SK-N-SH (cell line): ENCODE measurements around the gene CEP112. TPM values are rescaled to one million over a fixed set of nuclear protein-coding genes. Genes with fewer than 3 reads are reported as not detected.

Source experiments
- CTCF ChIA-PET: fragments of 300-600, 350-600 bp; formaldehyde crosslinking; extraction: SDS; loops from one replicate; lab custom pipeline; 2021; lab: Yijun Ruan, JAX
- POLR2A ChIA-PET: fragments of 350-600 bp; sonication (Branson Sonifier 250); formaldehyde crosslinking; extraction: SDS; loops from one replicate; lab custom pipeline; 2020; ENCODE audit warnings: antibody characterized with exemption, inconsistent platforms; lab: Yijun Ruan, JAX
- DNase-seq: peaks from one replicate; pipeline ENCODE4 v3.0.0; 2012
- H2AFZ ChIP-seq: fragments of 200-600 bp; sonication (generic); 2 replicates; pipeline ENCODE4 v1.8.1; 2016; ENCODE audit warnings: antibody characterized with exemption, mild to moderate bottlenecking, low read depth
- H3F3A ChIP-seq: fragments of 200-600 bp; sonication (generic); replicated peaks from 2 replicates; pipeline ENCODE3; 2016; ENCODE audit warnings: antibody characterized with exemption, mild to moderate bottlenecking; ENCODE audit not compliant: insufficient read depth
- H3K27ac ChIP-seq, 2 experiments: fragments of 200-500 bp in 1 of 2; fragments of 200-600 bp in 1 of 2; sonication (Bioruptor generic) in 1 of 2; sonication (generic), shearing (Covaris generic) in 1 of 2; 2 replicates each; pipeline versions ENCODE4 v1.5.1 to v1.6.1; 2014 to 2016; ENCODE audit warnings: low read depth in 2 of 2, inconsistent platforms in 1 of 2, low read length in 1 of 2, mild to moderate bottlenecking in 1 of 2, mixed read lengths in 1 of 2
- H3K27me3 ChIP-seq: fragments of 200-600 bp; sonication (generic), shearing (Covaris generic); 2 replicates; pipeline ENCODE4 v1.6.1; 2016; ENCODE audit warnings: mixed run types; ENCODE audit not compliant: insufficient read depth
- H3K36me3 ChIP-seq, 2 experiments: fragments of 200-500 bp in 1 of 2; fragments of 200-600 bp in 1 of 2; sonication (Bioruptor generic) in 1 of 2; sonication (generic) in 1 of 2; replicated peaks in 1 of 2; 2 replicates each; pipeline versions ENCODE3 to v1.5.1; 2014 to 2016; ENCODE audit warnings: low read length in 1 of 2, mild to moderate bottlenecking in 1 of 2; ENCODE audit not compliant: insufficient read depth in 2 of 2, control insufficient read depth in 1 of 2
- H3K4me1 ChIP-seq, 2 experiments: fragments of 200-500 bp in 1 of 2; fragments of 200-600 bp in 1 of 2; sonication (Bioruptor generic) in 1 of 2; sonication (generic), shearing (Covaris generic) in 1 of 2; 2 replicates each; pipeline versions ENCODE4 v1.5.1 to v1.6.1; 2014 to 2016; ENCODE audit warnings: low read depth in 1 of 2, low read length in 1 of 2, mixed run types in 1 of 2; ENCODE audit not compliant: insufficient read depth in 2 of 2, control insufficient read depth in 1 of 2
- H3K4me2 ChIP-seq: fragments of 200-600 bp; sonication (generic), shearing (Covaris generic); 2 replicates; pipeline ENCODE4 v1.6.1; 2017; ENCODE audit warnings: mixed run types
- H3K4me3 ChIP-seq, 2 experiments: fragments of 200-500 bp in 1 of 2; fragments of 200-600 bp in 1 of 2; sonication (Bioruptor generic) in 1 of 2; sonication (generic), shearing (Covaris generic) in 1 of 2; 2 replicates each; pipeline versions ENCODE4 v1.5.1 to v1.8.1; 2014 to 2016; ENCODE audit warnings: low read depth in 2 of 2, inconsistent platforms in 1 of 2, low read length in 1 of 2, mild to moderate bottlenecking in 1 of 2, mixed read lengths in 1 of 2, moderate library complexity in 1 of 2
- H3K79me2 ChIP-seq: fragments of 200-600 bp; sonication (generic); 2 replicates; pipeline ENCODE4 v1.8.1; 2017; ENCODE audit warnings: mild to moderate bottlenecking; ENCODE audit not compliant: insufficient read depth
- H3K9ac ChIP-seq: fragments of 200-600 bp; sonication (generic); 2 replicates; pipeline ENCODE4 v1.6.1; 2017; ENCODE audit warnings: mixed run types
- H3K9me2 ChIP-seq: fragments of 200-600 bp; sonication (generic); 2 replicates; pipeline ENCODE4 v1.6.1; 2017; ENCODE audit warnings: mixed run types
- H3K9me3 ChIP-seq: fragments of 200-600 bp; sonication (generic); 2 replicates; pipeline ENCODE4 v1.6.1; 2017; ENCODE audit warnings: mixed run types, mild to moderate bottlenecking, moderate library complexity
- H4K20me1 ChIP-seq: fragments of 200-600 bp; sonication (generic); 2 replicates; pipeline ENCODE4 v1.6.1; 2017; ENCODE audit warnings: mild to moderate bottlenecking, mixed run types; ENCODE audit not compliant: insufficient read depth
- CHD2 ChIP-seq: fragments of 150-350 bp; IDR thresholded peaks from 2 replicates; pipeline ENCODE4 v1.6.1; 2018; ENCODE audit warnings: low read length; ENCODE audit not compliant: partially characterized antibody
- EP300 ChIP-seq, 2 experiments: IDR thresholded peaks; 2 replicates each; pipeline versions ENCODE4 v1.4.0 to v1.6.1; 2012; ENCODE audit warnings: borderline replicate concordance in 1 of 2, low read depth in 1 of 2, low read length in 1 of 2
- GATA2 ChIP-seq: sonication (generic); formaldehyde crosslinking; IDR thresholded peaks from 2 replicates; pipeline ENCODE4 v1.5.0; 2020; ENCODE audit warnings: mild to moderate bottlenecking, missing genetic modification reagents
- JUND ChIP-seq: IDR thresholded peaks from 2 replicates; pipeline ENCODE4 v1.4.0; 2012
- RCOR1 ChIP-seq: fragments of 150-350 bp; IDR thresholded peaks from 2 replicates; pipeline ENCODE4 v1.6.1; 2017; ENCODE audit warnings: antibody characterized with exemption, low read length
- RFX5 ChIP-seq: IDR thresholded peaks from 2 replicates; pipeline ENCODE4 v1.6.1; 2012; ENCODE audit warnings: mild to moderate bottlenecking, improper control_type of control experiment, low read length
- RXRA ChIP-seq: IDR thresholded peaks from 2 replicates; pipeline ENCODE4 v1.4.0; 2012; ENCODE audit warnings: low read depth, mild to moderate bottlenecking, borderline replicate concordance
- YY1 ChIP-seq: IDR thresholded peaks from 2 replicates; pipeline ENCODE4 v1.4.0; 2012; ENCODE audit warnings: low read depth, mild to moderate bottlenecking
- WGBS: methylation state at CpG from one replicate; pipeline ENCODE4 v1.1.6; 2017; ENCODE audit warnings: low lambda C conversion rate; 5-methylcytosine and 5-hydroxymethylcytosine counted together
- polyA plus RNA-seq, 3 experiments: library from polyadenylated mRNA; depleted of rRNA; stranded (reverse); fragments of >200 nt; gene quantifications; 2 replicates each; pipeline ENCODE4 v1.2.3, GENCODE V29; 2012
- TF ChIP-seq, protein P1 (sequence below): IDR thresholded peaks from 2 replicates; pipeline ENCODE4 v1.4.0; 2012; ENCODE audit warnings: low read depth, borderline replicate concordance

The CEP112 gene
- polyA plus RNA-seq, 1 of the 3 experiments (the other 2 are of a cell fraction), result 7.9 TPM

DNA sequence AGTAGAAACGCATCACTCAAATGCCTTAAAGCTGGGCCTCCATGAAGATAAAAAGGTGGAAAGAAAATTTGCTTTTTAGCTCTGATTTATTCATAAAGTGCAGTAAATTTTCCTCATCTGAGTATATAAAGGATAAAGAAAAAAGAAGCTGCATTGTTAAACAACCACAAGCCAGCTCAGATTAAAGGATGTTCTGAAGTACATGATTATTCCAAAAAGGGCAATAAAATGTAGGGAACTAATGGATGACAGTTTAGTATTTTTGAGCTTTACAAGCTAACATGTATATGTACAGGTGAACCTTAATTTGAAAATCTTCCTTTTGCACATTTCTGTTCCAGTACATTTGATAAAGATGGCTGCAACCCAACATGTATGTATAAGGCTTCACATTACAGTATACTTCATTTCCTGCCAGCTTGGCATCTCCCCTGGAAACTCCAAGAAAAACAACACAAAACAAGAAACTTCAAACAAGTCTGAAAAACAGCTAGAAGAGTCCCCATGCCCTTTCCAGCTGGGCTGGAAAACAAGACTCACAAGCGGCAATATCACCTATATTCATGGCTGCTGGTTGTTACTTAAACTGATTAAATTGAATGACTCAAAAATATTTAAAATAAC, 225.7 kb downstream of the CEP112 start (continued):
- TF ChIP-seq JUND, result no peak
- TF ChIP-seq RXRA, result no peak
- no peak for TF ChIP-seq YY1
- no peak for TF ChIP-seq RCOR1
- no peak for TF ChIP-seq RFX5

DNA sequence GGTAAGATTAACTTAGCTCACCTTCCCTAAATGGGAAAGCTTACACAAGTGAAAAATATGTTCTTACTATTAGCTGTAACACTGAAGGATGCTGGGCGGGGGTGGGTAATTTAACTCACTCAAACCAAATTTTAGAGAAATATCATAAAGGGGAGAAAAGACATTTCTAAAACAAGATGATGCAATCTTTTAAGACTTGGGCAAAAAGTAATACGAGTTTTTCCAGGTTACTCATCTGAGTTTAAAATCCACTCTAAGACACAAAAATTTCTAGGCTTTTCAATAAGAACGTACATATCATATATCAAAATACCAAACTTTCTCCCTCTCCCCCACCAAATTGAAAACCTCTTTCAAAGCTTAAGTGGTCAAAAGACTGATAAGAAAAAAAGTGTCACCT, 228.8 kb downstream of the CEP112 start:
- ChIA-PET CTCF (interaction anchor here (0.6 kb wide), 1 partner anchor 514 kb away, joined by 3 read pairs; no protein-coding TSS in a partner anchor), POLR2A (no interaction called here)
- H3K27ac ChIP-seq, result no peak overlapping the region
- TF ChIP-seq, protein P1, sequence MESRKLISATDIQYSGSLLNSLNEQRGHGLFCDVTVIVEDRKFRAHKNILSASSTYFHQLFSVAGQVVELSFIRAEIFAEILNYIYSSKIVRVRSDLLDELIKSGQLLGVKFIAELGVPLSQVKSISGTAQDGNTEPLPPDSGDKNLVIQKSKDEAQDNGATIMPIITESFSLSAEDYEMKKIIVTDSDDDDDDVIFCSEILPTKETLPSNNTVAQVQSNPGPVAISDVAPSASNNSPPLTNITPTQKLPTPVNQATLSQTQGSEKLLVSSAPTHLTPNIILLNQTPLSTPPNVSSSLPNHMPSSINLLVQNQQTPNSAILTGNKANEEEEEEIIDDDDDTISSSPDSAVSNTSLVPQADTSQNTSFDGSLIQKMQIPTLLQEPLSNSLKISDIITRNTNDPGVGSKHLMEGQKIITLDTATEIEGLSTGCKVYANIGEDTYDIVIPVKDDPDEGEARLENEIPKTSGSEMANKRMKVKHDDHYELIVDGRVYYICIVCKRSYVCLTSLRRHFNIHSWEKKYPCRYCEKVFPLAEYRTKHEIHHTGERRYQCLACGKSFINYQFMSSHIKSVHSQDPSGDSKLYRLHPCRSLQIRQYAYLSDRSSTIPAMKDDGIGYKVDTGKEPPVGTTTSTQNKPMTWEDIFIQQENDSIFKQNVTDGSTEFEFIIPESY, result no peak
- TF ChIP-seq EP300 (IDR thresholded peaks at IDR 0.05; ENCODE audit: borderline replicate concordance in 1 of 2, low read depth in 1 of 2, low read length in 1 of 2), result no peak
- H3F3A ChIP-seq, result no peaks in the 10 kb centered on the region
- 93% methylated on average over 3 of the region's 3 CpGs for WGBS
- no peaks in the 10 kb centered on the region for H3K9me2 ChIP-seq
- H3K4me3 ChIP-seq, result no peak overlapping the region
- H4K20me1 ChIP-seq, result no peaks in the 10 kb centered on the region
- H3K9me3 ChIP-seq, result peaks cover 1% of the 10 kb centered on the region
- no peak overlapping the region for H3K9ac ChIP-seq
- H3K79me2 ChIP-seq, result no peaks in the 10 kb centered on the region
- H2AFZ ChIP-seq, result no peak overlapping the region
- no peaks in the 10 kb centered on the region for H3K27me3 ChIP-seq
- peaks cover 0 to 2% of the 10 kb centered on the region in 2 experiments; a peak in 1 of 4 replicates for H3K4me1 ChIP-seq
- no peak for DNase-seq
- H3K36me3 ChIP-seq, result peaks cover 5 to 7% of the 10 kb centered on the region in 2 experiments
- H3K4me2 ChIP-seq, result no peak overlapping the region

DNA sequence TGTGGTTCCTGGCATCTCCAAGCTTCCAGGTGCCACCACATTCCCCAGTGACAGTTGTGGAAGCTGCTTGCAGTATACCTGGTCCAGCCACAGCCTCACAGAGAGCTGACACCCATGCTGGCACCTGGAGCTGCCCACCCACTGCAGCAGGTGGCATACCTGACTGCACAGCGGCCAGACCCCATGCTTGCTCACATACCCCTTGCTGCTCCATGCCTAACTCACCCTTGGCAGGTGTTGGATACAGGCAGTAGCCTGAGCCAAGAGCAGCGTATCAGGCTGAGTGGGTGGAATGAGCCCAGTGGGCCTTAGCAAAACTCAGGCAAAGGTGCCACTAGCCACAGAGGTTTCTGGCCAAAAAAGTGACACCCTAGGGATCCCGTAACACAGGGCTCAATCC, 232.3 kb downstream of the CEP112 start:
- Histone ChIP-seq H3K27me3 (no peaks in the 10 kb centered on the region), H3K9ac (no peak overlapping the region), H3K4me3 (no peak overlapping the region), H2AFZ (no peak overlapping the region), H3K27ac (no peak overlapping the region), H3K9me2 (no peaks in the 10 kb centered on the region), H4K20me1 (no peaks in the 10 kb centered on the region), H3K9me3 (peaks cover 15% of the 10 kb centered on the region), H3K4me2 (no peak overlapping the region), H3K79me2 (no peaks in the 10 kb centered on the region), H3F3A (no peaks in the 10 kb centered on the region), H3K36me3 (peaks cover 9 to 11% of the 10 kb centered on the region in 2 experiments), H3K4me1 (peaks cover 0 to 2% of the 10 kb centered on the region in 2 experiments; a peak in 1 of 4 replicates)
- WGBS, result 92% methylated on average over 3 of the region's 3 CpGs
- POLR2A ChIA-PET, result no interaction called here
- no peak for DNase-seq
- CTCF ChIA-PET, result interaction anchor here (1.0 kb wide), 1 partner anchor 17 kb away, joined by 3 read pairs; no protein-coding TSS in a partner anchor
- TF ChIP-seq GATA2 (no peak), CHD2 (no peak)
- TF ChIP-seq, all 33 proteins: peak for 0
